Measurements from ENCODE around the gene CLDN16.

The CLDN16 gene

GRCh38 chr3:190404715-190405114, 16.8 kb downstream of the CLDN16 start:
- H3K4me2 ChIP-seq (ENCODE audit: low read depth, low read length): no peak overlapping the region
- no peaks in the 10 kb centered on the region for H3K36me3 ChIP-seq (replicated peaks; ENCODE audit: insufficient read depth, low read length)
- H3K9ac ChIP-seq (ENCODE audit: low read length): no peak overlapping the region
- TF ChIP-seq CTCF (IDR thresholded peaks at IDR 0.05; ENCODE audit: low read length) (no peak), EZH2 (optimal IDR thresholded peaks at IDR 0.05; ENCODE audit: low read depth, low read length) (no peak), EZH2phosphoT487 (IDR thresholded peaks at IDR 0.05; ENCODE audit: low read length) (no peak)
- no peak overlapping the region for H2AFZ ChIP-seq (ENCODE audit: low read length)
- H4K20me1 ChIP-seq (ENCODE audit: insufficient read depth, low read length): no peaks in the 10 kb centered on the region
- no peaks in the 10 kb centered on the region for H3K9me2 ChIP-seq (replicated peaks; ENCODE audit: insufficient read depth, low read length)
- no peaks in the 10 kb centered on the region for H3K79me2 ChIP-seq (ENCODE audit: low read length)
- DNase-seq: no peak
- no peaks in the 10 kb centered on the region for H3K27me3 ChIP-seq (replicated peaks; ENCODE audit: insufficient read depth, low read length)
- no peaks in the 10 kb centered on the region for H3F3A ChIP-seq (ENCODE audit: insufficient read depth, low read length)
- H3K9me3 ChIP-seq (replicated peaks; ENCODE audit: insufficient read depth, low read length): no peaks in the 10 kb centered on the region
- no peak overlapping the region for H3K27ac ChIP-seq (ENCODE audit: low read length)
- H3K4me1 ChIP-seq (ENCODE audit: low read length): no peaks in the 10 kb centered on the region
- no peak overlapping the region for H3K4me3 ChIP-seq (ENCODE audit: low read length)

- H3K9ac ChIP-seq (ENCODE audit: low read length): no peak overlapping the region
- H3F3A ChIP-seq (ENCODE audit: insufficient read depth, low read length): no peaks in the 10 kb centered on the region
- H3K9me3 ChIP-seq (replicated peaks; ENCODE audit: insufficient read depth, low read length): no peaks in the 10 kb centered on the region
- no peaks in the 10 kb centered on the region for H3K27me3 ChIP-seq (replicated peaks; ENCODE audit: insufficient read depth, low read length)
- no peak overlapping the region for H3K4me2 ChIP-seq (ENCODE audit: low read depth, low read length)
- H3K9me2 ChIP-seq (replicated peaks; ENCODE audit: insufficient read depth, low read length): no peaks in the 10 kb centered on the region
- H3K36me3 ChIP-seq (replicated peaks; ENCODE audit: insufficient read depth, low read length): no peaks in the 10 kb centered on the region
- no peak overlapping the region for H3K4me3 ChIP-seq (ENCODE audit: low read length)
- no peaks in the 10 kb centered on the region for H3K79me2 ChIP-seq (ENCODE audit: low read length)
- H2AFZ ChIP-seq (ENCODE audit: low read length): no peak overlapping the region
- TF ChIP-seq EZH2 (optimal IDR thresholded peaks at IDR 0.05; ENCODE audit: low read depth, low read length): no peak
- TF ChIP-seq CTCF (IDR thresholded peaks at IDR 0.05; ENCODE audit: low read length): no peak
- TF ChIP-seq EZH2phosphoT487 (IDR thresholded peaks at IDR 0.05; ENCODE audit: low read length): no peak
- no peak overlapping the region for H3K27ac ChIP-seq (ENCODE audit: low read length)
- DNase-seq: no peak
- no peaks in the 10 kb centered on the region for H3K4me1 ChIP-seq (ENCODE audit: low read length)
- H4K20me1 ChIP-seq (ENCODE audit: insufficient read depth, low read length): no peaks in the 10 kb centered on the region
Observed at GRCh38 chr3:190414297-190414696, 26.3 kb downstream of the CLDN16 start.

GRCh38 chr3:190424108-190424477, 36.1 kb downstream of the CLDN16 start:
- no peak overlapping the region for H3K9ac ChIP-seq (ENCODE audit: low read length)
- no peak overlapping the region for H3K4me2 ChIP-seq (ENCODE audit: low read depth, low read length)
- H3K27me3 ChIP-seq (replicated peaks; ENCODE audit: insufficient read depth, low read length): no peaks in the 10 kb centered on the region
- H3K36me3 ChIP-seq (replicated peaks; ENCODE audit: insufficient read depth, low read length): no peaks in the 10 kb centered on the region
- 0 out of 2 replicates have a peak overlapping the region, but pooled peaks have one; percentile 10 for H2AFZ ChIP-seq (ENCODE audit: low read length)
- H3K9me2 ChIP-seq (replicated peaks; ENCODE audit: insufficient read depth, low read length): no peaks in the 10 kb centered on the region
- H3K9me3 ChIP-seq (replicated peaks; ENCODE audit: insufficient read depth, low read length): no peaks in the 10 kb centered on the region
- DNase-seq: no peak
- H3K79me2 ChIP-seq (ENCODE audit: low read length): no peaks in the 10 kb centered on the region
- TF ChIP-seq EZH2 (optimal IDR thresholded peaks at IDR 0.05; ENCODE audit: low read depth, low read length) (no peak), EZH2phosphoT487 (IDR thresholded peaks at IDR 0.05; ENCODE audit: low read length) (no peak), CTCF (IDR thresholded peaks at IDR 0.05; ENCODE audit: low read length) (no peak)
- H3K27ac ChIP-seq (ENCODE audit: low read length): no peak overlapping the region
- H3K4me3 ChIP-seq (ENCODE audit: low read length): no peak overlapping the region
- H4K20me1 ChIP-seq (ENCODE audit: insufficient read depth, low read length): no peaks in the 10 kb centered on the region
- no peaks in the 10 kb centered on the region for H3K4me1 ChIP-seq (ENCODE audit: low read length)
- H3F3A ChIP-seq (ENCODE audit: insufficient read depth, low read length): no peaks in the 10 kb centered on the region

Measured in MM.1S (cell line).